ENCODE measurements around the gene ELN.

DNA sequence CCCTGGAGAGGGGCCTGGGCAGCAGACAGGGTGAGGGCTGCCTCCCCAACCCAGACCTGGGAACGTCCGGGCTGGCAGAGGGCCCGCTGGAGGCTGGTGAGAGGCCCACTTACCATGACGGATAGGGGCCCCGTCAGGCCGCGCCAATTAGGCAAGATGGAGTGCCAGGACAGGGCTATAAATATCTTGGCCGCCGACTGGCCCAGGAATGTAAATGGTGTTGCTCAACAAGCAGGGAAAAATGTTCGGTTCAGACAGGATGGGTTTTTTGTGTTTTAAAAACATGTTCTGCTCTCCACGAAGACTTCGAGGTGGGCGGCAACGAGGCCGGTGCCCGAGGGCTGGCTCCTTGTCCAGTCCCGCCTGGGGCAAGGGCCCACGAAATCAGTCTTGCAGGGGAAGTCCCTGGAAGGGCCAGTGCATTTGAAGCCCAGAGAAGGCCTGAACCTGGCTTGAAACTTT lies 35.8 kb upstream of the ELN start:
- TF ChIP-seq, protein P1, sequence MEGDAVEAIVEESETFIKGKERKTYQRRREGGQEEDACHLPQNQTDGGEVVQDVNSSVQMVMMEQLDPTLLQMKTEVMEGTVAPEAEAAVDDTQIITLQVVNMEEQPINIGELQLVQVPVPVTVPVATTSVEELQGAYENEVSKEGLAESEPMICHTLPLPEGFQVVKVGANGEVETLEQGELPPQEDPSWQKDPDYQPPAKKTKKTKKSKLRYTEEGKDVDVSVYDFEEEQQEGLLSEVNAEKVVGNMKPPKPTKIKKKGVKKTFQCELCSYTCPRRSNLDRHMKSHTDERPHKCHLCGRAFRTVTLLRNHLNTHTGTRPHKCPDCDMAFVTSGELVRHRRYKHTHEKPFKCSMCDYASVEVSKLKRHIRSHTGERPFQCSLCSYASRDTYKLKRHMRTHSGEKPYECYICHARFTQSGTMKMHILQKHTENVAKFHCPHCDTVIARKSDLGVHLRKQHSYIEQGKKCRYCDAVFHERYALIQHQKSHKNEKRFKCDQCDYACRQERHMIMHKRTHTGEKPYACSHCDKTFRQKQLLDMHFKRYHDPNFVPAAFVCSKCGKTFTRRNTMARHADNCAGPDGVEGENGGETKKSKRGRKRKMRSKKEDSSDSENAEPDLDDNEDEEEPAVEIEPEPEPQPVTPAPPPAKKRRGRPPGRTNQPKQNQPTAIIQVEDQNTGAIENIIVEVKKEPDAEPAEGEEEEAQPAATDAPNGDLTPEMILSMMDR (IDR thresholded peaks at IDR 0.05), result no peak
- no peak for TF ChIP-seq POLR2A (IDR thresholded peaks at IDR 0.05)
